Naive thymus-derived CD4-positive, alpha-beta T cell (primary cell): ENCODE results near the gene ZNF431. TPM values are rescaled to one million over a fixed set of nuclear protein-coding genes. Genes with fewer than 3 reads are reported as not detected.

ENCODE experiments used
- polyA plus RNA-seq, 2 donors: library from polyadenylated mRNA; unstranded; fragments of 300-500 nt; fragmentation: Illumina TruSeq; gene quantifications; one replicate each; pipeline ENCODE4 v1.2.3, GENCODE V29; 2021
- total RNA-seq, 6 experiments: library from RNA in 5 of 6; stranded (reverse) in 5 of 6; gene quantifications; 1 replicate in 5 of 6; 2 replicates in 1 of 6; pipeline ENCODE4 v1.2.3 and lab custom pipeline; 2021 to 2026

ZNF431 gene
- total and polyA plus RNA-seq, 7 experiments from 2014 or later = 10.1 to 36.8 (median 22.6) TPM

Other genes with a start within 250 kb of the ZNF431 start
- gene ZNF85, start 218.8 kb upstream of the ZNF431 start, total RNA-seq = 10 to 100 TPM in 1 of 5 experiments, 1 to 10 TPM in 4; 4.3 to 10.4 (median 7.3) TPM
- gene ZNF85, start 218.8 kb upstream of the ZNF431 start, polyA plus RNA-seq = 10 to 100 TPM; 11.2 to 14.0 TPM
- 10 to 100 TPM; 26.4 to 52.0 (median 42.2) TPM for gene ZNF430, start 121.4 kb upstream of the ZNF431 start, total RNA-seq
- gene ZNF430, start 121.4 kb upstream of the ZNF431 start, polyA plus RNA-seq = 10 to 100 TPM; 48.3 to 65.9 TPM
- gene ZNF714, start 59.8 kb upstream of the ZNF431 start, total RNA-seq = 10 to 100 TPM in 4 of 5 experiments, 1 to 10 TPM in 1; 7.4 to 22.3 (median 13.3) TPM
- 10 to 100 TPM in 1 of 2 donors, 1 to 10 TPM in 1; 7.9 to 14.4 TPM for gene ZNF714, start 59.8 kb upstream of the ZNF431 start, polyA plus RNA-seq
- gene ZNF708, start 187.4 kb downstream of the ZNF431 start, total RNA-seq = 10 to 100 TPM; 21.2 to 48.0 (median 24.2) TPM
- 10 to 100 TPM; 14.2 to 25.9 TPM for gene ZNF708, start 187.4 kb downstream of the ZNF431 start, polyA plus RNA-seq
- gene ZNF738, start 217.0 kb downstream of the ZNF431 start, total RNA-seq = 10 to 100 TPM in 1 of 5 experiments, 1 to 10 TPM in 4; 6.4 to 11.4 (median 9.8) TPM
- 1 to 10 TPM; 2.6 to 4.2 TPM for gene ZNF738, start 217.0 kb downstream of the ZNF431 start, polyA plus RNA-seq